Stimulated activated CD8-positive, alpha-beta memory T cell treated with anti-CD3 and anti-CD28 coated beads, Interleukin-15, amount 100 ng/mL, for 1 hour (primary cell): Measurements from ENCODE around the gene MIEF1.

Source experiments
- DNase-seq: peaks from one replicate; pipeline ENCODE4 v3.0.0-alpha.2; 2020; ENCODE audit warnings: low read depth

MIEF1 gene

DNA sequence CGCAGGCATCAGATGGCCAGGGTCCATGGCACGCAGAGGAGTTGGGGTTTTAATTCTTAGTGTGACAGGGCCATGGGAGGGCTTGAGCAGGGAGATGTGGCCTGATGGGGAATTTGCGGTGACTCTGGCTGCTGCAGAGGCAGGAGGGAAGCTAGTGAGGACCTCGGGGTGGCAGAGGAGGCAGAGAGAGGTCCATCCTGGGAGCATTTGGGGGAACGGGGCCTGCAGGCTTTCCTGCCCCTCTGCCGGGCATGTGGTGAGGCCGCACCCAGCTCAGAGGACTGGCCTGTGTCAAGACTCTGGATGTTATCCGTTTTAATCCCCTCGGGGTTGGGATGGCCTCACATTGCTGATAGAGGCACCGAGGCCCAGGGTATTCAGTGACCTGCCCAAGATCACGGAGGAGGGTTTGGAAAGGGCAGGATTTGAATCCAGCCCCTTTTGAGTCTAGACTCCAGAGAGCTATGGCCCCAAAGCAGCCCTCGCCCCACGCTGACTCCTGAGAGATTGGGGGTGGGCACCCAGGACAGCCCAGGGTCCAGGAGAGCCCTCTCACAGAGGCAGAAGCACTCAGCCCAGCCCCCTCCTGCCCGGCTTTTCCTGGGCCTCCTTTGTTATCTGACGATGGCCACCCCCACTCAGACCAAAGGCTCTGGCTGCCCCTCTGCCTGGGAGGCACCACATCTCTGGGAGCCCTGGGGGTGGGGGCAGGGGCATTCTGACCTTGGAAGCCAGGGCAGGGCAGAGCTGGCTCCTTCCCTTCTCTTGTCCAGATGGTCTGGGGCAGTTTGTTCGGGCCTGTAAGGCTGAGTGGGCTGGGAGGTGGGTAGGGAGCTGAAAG is 31.4 kb upstream of the MIEF1 start:
- no peak for DNase-seq

DNA sequence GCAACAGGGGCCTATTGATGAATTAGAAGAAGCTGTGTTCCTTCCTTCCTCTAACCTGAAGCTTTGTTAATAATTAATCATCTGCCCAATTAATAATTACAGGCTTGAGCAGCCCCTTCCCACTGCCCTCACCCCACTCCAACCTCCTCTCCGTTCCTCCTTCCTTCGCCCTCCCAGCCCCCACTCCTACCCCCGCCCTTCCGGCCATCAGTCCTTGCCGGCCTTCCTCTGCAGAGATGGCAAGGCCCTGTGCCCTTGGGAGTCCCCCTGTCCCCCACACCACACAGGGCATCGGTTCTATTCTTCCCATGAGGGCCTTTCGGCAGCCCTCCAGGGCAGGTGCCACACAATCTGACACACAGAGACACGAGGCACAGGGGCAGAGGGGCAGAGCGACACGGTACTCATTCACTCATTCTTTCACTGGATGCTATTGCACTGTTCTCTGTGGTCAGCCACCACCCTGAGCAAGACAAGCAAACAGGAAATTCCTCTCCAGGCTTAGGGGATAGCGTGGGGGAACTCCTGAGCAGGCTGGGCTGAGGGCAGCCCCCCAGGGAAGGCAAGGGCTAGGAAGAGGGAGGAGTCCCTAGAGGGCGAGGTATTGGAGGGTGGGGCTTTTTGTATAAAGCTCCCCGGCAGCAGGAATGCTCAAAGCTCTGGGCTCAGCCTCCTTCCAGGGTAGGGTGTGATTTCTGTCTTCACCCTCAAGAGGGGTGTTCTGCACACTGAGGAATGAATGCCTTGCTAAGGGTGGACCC is 30.5 kb upstream of the MIEF1 start:
- no peak for DNase-seq

- DNase-seq: no peak
These were observed 29.2 kb upstream of the MIEF1 start for GRCh38 chr22:39472570-39473556.

GRCh38 chr22:39473851-39474250 is 28.2 kb upstream of the MIEF1 start:
- DNase-seq: no peak

- no peak for DNase-seq
These were observed 27.6 kb upstream of the MIEF1 start for GRCh38 chr22:39474351-39475111.

GRCh38 chr22:39475337-39475736 is 26.8 kb upstream of the MIEF1 start:
- DNase-seq: no peak

GRCh38 chr22:39475902-39476301 is 26.2 kb upstream of the MIEF1 start:
- DNase-seq: no peak

DNA sequence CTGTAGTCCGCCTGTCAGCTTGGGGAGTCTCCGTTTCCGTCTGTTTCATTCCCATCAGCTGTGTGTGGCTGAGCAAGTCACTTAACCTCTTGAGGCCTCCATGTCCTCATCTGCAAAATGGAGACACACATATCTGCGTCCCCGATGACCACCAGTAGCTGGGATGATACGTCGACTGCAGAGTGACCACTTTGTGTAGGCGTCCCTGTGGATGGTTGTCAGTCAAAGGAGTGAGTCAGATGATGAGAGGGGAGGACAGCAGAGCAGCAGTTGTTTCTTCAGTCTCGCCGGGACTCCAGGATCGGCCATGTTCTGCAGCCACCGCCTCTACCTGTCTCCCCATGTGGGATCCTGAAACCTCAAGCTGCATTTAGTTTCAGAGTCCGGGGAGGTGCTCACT is 25.4 kb upstream of the MIEF1 start:
- no peak for DNase-seq

- no peak for DNase-seq
These were observed 24.5 kb upstream of the MIEF1 start for GRCh38 chr22:39477542-39477941.

DNA sequence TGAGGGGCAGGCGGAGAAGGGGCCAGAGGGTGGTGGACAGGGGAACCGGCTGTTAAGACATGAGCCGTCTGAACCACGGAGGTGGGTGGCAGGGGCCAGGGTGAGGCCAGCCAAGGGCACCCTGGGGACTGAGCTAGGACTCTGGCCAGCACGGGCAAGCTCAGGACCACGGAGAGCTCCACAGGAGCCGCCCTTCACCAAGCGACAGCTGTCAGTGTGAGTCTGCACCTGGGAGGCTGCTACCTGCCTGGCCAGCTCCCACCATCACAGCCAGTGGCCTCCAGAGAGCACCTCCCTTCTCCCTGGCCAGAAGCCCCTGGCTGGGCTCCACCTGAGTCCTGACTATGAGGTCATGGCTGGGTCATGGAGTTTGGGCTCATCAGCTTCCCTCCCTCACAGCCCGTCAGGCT is 23.6 kb upstream of the MIEF1 start:
- DNase-seq: no peak

DNA sequence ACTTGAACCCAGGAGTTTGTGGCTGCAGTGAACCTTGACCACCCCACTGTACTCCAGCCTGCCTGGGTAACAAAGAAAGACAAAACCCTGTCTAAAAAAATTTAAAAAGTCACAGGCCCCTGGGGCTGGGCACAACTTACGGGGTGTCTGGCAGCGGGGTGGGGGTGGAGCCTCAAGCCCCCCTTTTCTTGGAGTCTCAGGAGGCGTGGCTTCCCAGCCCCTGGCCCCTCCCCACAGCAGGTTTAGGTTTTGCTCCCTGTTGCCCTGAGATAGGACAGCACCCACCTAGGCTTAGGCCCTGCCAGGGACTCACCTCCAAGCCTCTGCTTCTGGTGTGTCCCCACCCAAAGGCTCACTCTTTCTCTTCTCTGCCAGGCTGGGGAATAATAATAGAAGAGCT is 22.8 kb upstream of the MIEF1 start:
- DNase-seq: no peak

DNA sequence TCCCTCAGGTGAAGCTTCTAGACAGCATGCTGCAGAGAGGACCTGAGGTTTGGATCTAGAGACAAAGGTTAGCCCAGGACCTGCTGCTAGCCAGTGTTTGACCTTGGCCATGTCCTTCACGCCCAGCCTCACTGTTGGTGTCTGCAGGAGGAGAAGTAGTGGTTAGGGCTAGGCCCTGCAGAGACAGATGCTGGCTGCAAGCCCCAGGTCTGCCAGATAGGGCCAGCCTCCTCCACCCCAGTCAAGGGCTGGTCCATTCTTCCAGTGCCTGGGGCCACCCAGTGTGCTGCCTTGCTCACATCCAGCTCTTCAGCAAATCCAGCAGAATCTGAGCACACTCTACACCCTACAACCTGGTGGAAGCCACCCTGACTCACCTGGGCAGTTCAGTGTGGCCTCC is 21.5 kb upstream of the MIEF1 start:
- no peak for DNase-seq

DNA sequence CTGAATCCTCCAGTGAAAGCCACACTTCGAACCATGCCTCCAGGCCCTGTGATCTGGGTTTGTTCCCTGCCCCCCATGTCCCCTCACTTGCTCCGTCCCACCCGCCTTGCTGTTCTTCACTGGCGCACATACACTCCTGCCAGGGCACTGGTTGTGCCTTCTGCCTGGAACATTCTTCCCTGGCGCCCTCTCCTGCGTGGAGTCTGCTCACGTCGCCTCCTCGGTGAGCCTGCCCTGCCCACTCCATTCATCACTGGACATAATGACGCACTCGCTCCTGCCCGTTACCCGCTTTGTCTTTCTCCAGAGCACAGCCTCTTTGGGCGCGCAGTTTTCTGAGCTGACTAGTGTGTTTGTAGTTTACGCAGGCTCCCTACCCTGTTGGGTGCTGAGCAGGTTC is 21.0 kb upstream of the MIEF1 start:
- no peak for DNase-seq

GRCh38 chr22:39481595-39481994 is 20.5 kb upstream of the MIEF1 start:
- DNase-seq: no peak

- no peak for DNase-seq
These were observed 19.3 kb upstream of the MIEF1 start for GRCh38 chr22:39482768-39483167.

DNA sequence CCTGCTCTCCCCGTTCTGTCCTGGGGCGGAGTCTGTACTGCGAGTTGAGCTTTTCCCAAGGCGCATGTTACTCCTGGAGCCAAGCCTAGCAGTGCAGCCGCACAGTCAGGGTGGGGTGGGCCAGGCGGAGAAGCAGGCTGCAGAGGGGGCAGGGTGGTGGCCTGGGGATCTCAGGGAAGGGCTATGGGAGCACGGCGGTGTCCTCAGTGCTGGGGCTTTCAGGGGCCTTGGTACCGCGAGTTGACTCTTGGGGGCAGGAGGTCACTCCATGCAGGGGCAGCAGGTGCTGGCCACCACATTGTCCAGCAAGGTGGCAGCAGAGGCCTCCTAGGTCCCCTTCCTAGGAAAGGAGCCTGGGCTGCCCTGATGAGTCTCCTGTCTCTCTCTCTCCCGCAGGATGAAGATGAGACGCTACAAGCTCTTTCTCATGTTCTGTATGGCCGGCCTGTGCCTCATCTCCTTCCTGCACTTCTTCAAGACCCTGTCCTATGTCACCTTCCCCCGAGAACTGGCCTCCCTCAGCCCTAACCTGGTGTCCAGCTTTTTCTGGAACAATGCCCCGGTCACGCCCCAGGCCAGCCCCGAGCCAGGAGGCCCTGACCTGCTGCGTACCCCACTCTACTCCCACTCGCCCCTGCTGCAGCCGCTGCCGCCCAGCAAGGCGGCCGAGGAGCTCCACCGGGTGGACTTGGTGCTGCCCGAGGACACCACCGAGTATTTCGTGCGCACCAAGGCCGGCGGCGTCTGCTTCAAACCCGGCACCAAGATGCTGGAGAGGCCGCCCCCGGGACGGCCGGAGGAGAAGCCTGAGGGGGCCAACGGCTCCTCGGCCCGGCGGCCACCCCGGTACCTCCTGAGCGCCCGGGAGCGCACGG is 14.9 kb upstream of the MIEF1 start:
- no peak for DNase-seq

GRCh38 chr22:39487826-39488520 is 14.1 kb upstream of the MIEF1 start:
- DNase-seq: no peak

GRCh38 chr22:39488563-39489083 is 13.5 kb upstream of the MIEF1 start:
- no peak for DNase-seq
